K562 (cell line): Measurements from ENCODE around the gene LAT. TPM values are rescaled to one million over a fixed set of nuclear protein-coding genes. Genes with fewer than 3 reads are reported as not detected.

Experiments
- C11orf30 ChIP-seq: fragments of 450-650 bp; IDR thresholded peaks from 2 replicates; pipeline ENCODE4 v1.6.1; 2016; ENCODE audit warnings: low read depth, mild to moderate bottlenecking
- CREM ChIP-seq: IDR thresholded peaks from 2 replicates; pipeline ENCODE4 v1.6.1; 2014; ENCODE audit warnings: antibody characterized with exemption, low read depth
- CXXC5 ChIP-seq: fragments of 250-450 bp; sonication (Bioruptor Pico); IDR thresholded peaks from 2 replicates; pipeline ENCODE4 v1.8.0; 2022; ENCODE audit warnings: inconsistent platforms, mild to moderate bottlenecking, moderate library complexity
- HDGF ChIP-seq: fragments of 450-650 bp; IDR thresholded peaks from 2 replicates; pipeline ENCODE4 v1.6.1; 2016
- MYC ChIP-seq, 2 experiments: fragments of 250-450 bp in 1 of 2; sonication (Bioruptor Pico) in 1 of 2; IDR thresholded peaks; 2 replicates each; pipeline versions ENCODE4 v1.5.1 to v1.6.1; 2012 to 2021; ENCODE audit warnings: low read depth in 2 of 2, borderline replicate concordance in 1 of 2, improper control_type of control experiment in 1 of 2, low read length in 1 of 2, mild to moderate bottlenecking in 1 of 2, moderate library complexity in 1 of 2
- NR2C2 ChIP-seq, 2 experiments: fragments of 200-800 bp in 1 of 2; sonication (Bioruptor generic) in 1 of 2; sonication (generic) in 1 of 2; formaldehyde crosslinking in 1 of 2; IDR thresholded peaks; 2 replicates each; pipeline versions ENCODE4 v1.6.1 to v1.8.0; 2016 to 2022; ENCODE audit warnings: mild to moderate bottlenecking in 1 of 2, missing compliant biosample characterization in 1 of 2, missing genetic modification characterization in 1 of 2, missing genetic modification reagents in 1 of 2
- PHF8 ChIP-seq: fragments of 200-600 bp; sonication (generic); IDR thresholded peaks from 2 replicates; pipeline ENCODE4 v1.6.1; 2012; ENCODE audit warnings: mixed run types, mild to moderate bottlenecking, inconsistent platforms, low read length, moderate library complexity, borderline replicate concordance
- PYGO2 ChIP-seq: fragments of 450-650 bp; IDR thresholded peaks from 2 replicates; pipeline ENCODE4 v1.6.1; 2016; ENCODE audit warnings: mild to moderate bottlenecking, missing genetic modification characterization, moderate library complexity, missing compliant biosample characterization
- SAP30 ChIP-seq: fragments of 200-600 bp; sonication (generic); IDR thresholded peaks from 2 replicates; pipeline ENCODE4 v1.6.1; 2012; ENCODE audit warnings: borderline replicate concordance, low read depth, mild to moderate bottlenecking, moderate library complexity, low read length, control low read depth, inconsistent platforms; ENCODE audit not compliant: insufficient read depth, poor library complexity, severe bottlenecking
- THRAP3 ChIP-seq: fragments of 450-650 bp; IDR thresholded peaks from 2 replicates; pipeline ENCODE4 v1.6.1; 2016; ENCODE audit warnings: mild to moderate bottlenecking, inconsistent platforms, borderline replicate concordance
- TRIM24 ChIP-seq, 2 experiments: fragments of 450-650 bp; IDR thresholded peaks; 2 replicates each; pipeline ENCODE4 v1.6.1; 2016
- ZKSCAN8 ChIP-seq: fragments of 200-800 bp; sonication (Bioruptor generic); IDR thresholded peaks from 2 replicates; pipeline ENCODE4 v1.6.1; 2016; ENCODE audit warnings: missing genetic modification characterization, missing compliant biosample characterization
- ZNF143 ChIP-seq: sonication (generic); formaldehyde crosslinking; IDR thresholded peaks from 2 replicates; pipeline ENCODE4 v1.9.0; 2022; ENCODE audit warnings: mild to moderate bottlenecking, missing genetic modification reagents
- ZNF766 ChIP-seq: fragments of 200-800 bp; sonication (Bioruptor generic); conservative IDR thresholded peaks from 2 replicates; pipeline ENCODE4 v1.6.1; 2016; ENCODE audit warnings: missing genetic modification characterization, missing compliant biosample characterization
- polyA plus RNA-seq, 8 experiments: library from polyadenylated mRNA; depleted of rRNA in 4 of 8; stranded (reverse) in 5 of 8; unstranded in 3 of 8; fragments of >200 nt; fragmentation: Nextera tagmentation in 2 of 8; fragmentation: Illumina TruSeq in 1 of 8; extraction: Ambion mirVana in 2 of 8; extraction: Trizol in 1 of 8; gene quantifications; 2 replicates each; pipeline versions ENCODE4 v1.2.1 to v1.2.3, GENCODE V29; 2011 to 2014; ENCODE audit warnings: inconsistent platforms in 1 of 8, missing spikeins in 1 of 8
- total RNA-seq, 7 experiments: library from RNA; depleted of rRNA in 6 of 7; stranded (reverse); fragments of >200 nt in 6 of 7; fragmentation: Illumina TruSeq in 2 of 7; extraction: Trizol in 2 of 7; gene quantifications; 2 replicates each; pipeline versions ENCODE4 v1.2.1 to v1.2.3, GENCODE V29; 2011 to 2021; ENCODE audit warnings: low replicate concordance in 1 of 7
- TF ChIP-seq, protein P1 (sequence below), 2 experiments: fragments of 450-650 bp; formaldehyde crosslinking in 1 of 2; IDR thresholded peaks; 2 replicates each; pipeline versions ENCODE4 v1.4.0 to v1.6.1; 2014 to 2020; ENCODE audit warnings: mild to moderate bottlenecking in 2 of 2, borderline replicate concordance in 1 of 2, low read depth in 1 of 2
- TF ChIP-seq, protein P2 (sequence below): fragments of 450-650 bp; IDR thresholded peaks from 2 replicates; pipeline ENCODE4 v1.6.1; 2018; ENCODE audit warnings: mild to moderate bottlenecking, low read depth; ENCODE audit not compliant: partially characterized antibody

Gene LAT
- total and polyA plus RNA-seq, 9 of the 15 experiments (the other 6 are each of a cell fraction or from before 2014, with no cell fraction given), result 0.40 to 4.2 (median 1.3) TPM

DNA sequence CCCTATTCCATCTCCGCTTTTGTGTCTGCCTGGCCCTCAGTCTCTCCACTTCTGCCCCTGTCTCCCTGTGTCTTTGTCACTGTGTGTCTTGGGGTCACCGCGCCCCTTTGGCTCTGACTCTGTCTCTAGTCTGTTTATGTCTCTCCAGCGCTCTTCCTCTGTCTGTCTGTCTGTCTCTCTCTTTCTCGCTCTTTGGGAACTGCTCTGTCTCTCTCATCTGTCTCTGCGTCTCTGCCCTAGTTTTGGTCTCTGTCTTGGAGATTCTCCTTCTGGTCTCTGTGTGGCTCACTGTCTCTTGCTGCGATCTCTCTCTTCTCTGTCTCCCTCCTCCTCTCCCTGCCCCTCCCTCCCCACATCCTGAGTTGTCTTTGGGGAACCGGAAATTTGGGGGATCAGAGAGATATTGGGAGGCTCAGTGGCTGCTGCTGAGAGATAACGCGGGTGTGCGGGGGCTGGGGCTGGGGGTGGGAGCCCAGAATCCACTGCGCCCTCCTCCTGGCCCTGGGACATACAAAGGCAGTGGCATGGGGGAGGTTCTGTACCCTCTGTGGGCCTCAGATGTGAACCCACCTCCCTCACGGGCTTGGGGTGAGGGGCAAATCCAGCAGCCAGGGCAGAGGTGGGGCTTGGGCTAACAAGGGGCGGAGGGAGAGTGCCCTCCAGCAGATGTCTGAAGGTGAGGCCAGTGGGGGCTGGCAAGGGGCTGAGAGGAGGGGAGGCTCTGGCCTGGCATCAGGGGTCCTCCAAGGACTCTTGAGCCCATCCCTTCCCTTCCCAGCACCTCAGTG, 24.4 kb downstream of the LAT start (continued):
- TF ChIP-seq, protein P1, sequence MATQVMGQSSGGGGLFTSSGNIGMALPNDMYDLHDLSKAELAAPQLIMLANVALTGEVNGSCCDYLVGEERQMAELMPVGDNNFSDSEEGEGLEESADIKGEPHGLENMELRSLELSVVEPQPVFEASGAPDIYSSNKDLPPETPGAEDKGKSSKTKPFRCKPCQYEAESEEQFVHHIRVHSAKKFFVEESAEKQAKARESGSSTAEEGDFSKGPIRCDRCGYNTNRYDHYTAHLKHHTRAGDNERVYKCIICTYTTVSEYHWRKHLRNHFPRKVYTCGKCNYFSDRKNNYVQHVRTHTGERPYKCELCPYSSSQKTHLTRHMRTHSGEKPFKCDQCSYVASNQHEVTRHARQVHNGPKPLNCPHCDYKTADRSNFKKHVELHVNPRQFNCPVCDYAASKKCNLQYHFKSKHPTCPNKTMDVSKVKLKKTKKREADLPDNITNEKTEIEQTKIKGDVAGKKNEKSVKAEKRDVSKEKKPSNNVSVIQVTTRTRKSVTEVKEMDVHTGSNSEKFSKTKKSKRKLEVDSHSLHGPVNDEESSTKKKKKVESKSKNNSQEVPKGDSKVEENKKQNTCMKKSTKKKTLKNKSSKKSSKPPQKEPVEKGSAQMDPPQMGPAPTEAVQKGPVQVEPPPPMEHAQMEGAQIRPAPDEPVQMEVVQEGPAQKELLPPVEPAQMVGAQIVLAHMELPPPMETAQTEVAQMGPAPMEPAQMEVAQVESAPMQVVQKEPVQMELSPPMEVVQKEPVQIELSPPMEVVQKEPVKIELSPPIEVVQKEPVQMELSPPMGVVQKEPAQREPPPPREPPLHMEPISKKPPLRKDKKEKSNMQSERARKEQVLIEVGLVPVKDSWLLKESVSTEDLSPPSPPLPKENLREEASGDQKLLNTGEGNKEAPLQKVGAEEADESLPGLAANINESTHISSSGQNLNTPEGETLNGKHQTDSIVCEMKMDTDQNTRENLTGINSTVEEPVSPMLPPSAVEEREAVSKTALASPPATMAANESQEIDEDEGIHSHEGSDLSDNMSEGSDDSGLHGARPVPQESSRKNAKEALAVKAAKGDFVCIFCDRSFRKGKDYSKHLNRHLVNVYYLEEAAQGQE (IDR thresholded peaks at IDR 0.05; ENCODE audit: borderline replicate concordance), result 0 out of 2 replicates have a peak, but pooled peaks have one; percentile 7
- TF ChIP-seq, protein P1 (CRISPR knock-in tag; IDR thresholded peaks at IDR 0.05; ENCODE audit: low read depth), result peak; percentile 48; the same call in 1 of the 2 replicates
- TF ChIP-seq C11orf30 (no peak), PYGO2 (0 out of 2 replicates have a peak, but pooled peaks have one; percentile 50), CXXC5 (CRISPR knock-in tag) (peak; percentile 62), PHF8 (peak; percentile 26; the same call in 1 of the 2 replicates), SAP30 (no peak), ZKSCAN8 (CRISPR knock-in tag) (peak; percentile 68), THRAP3 (peak; percentile 85; the same call in 1 of the 2 replicates), ZNF143 (CRISPR knock-in tag) (peak; percentile 70), ZNF766 (CRISPR knock-in tag) (0 out of 2 replicates have a peak, but pooled peaks have one; percentile 59), CREM (peak; percentile 70), MYC (IDR thresholded peaks at IDR 0.05; ENCODE audit: low read depth, low read length) (peak; percentile 55; the same call in 1 of the 2 replicates), MYC (CRISPR knock-in tag; IDR thresholded peaks at IDR 0.05; ENCODE audit: borderline replicate concordance, low read depth) (no peak), HDGF (peak; percentile 98), TRIM24 (IDR thresholded peaks at IDR 0.05) (peak; percentile 82 to 84), NR2C2 (CRISPR knock-in tag; IDR thresholded peaks at IDR 0.05) (peak; percentile 36; the same call in 1 of the 2 replicates), NR2C2 (tag; IDR thresholded peaks at IDR 0.05) (peak; percentile 68)
- TF ChIP-seq, protein P2, sequence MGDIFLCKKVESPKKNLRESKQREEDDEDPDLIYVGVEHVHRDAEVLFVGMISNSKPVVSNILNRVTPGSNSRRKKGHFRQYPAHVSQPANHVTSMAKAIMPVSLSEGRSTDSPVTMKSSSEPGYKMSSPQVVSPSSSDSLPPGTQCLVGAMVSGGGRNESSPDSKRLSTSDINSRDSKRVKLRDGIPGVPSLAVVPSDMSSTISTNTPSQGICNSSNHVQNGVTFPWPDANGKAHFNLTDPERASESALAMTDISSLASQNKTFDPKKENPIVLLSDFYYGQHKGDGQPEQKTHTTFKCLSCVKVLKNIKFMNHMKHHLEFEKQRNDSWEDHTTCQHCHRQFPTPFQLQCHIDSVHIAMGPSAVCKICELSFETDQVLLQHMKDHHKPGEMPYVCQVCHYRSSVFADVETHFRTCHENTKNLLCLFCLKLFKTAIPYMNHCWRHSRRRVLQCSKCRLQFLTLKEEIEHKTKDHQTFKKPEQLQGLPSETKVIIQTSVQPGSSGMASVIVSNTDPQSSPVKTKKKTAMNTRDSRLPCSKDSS, result peak; percentile 47
